ENCODE measurements around the gene MRGPRD.

Gene MRGPRD

GRCh38 chr11:68992743-68993255, 12.0 kb upstream of the MRGPRD start:
- Histone ChIP-seq H3K36me3 (ENCODE audit: control insufficient read depth, insufficient read depth, low read length) (no peaks in the 10 kb centered on the region), H3K27ac (ENCODE audit: low read length) (no peak overlapping the region), H3K27me3 (ENCODE audit: control insufficient read depth, insufficient read depth, low read length) (no peaks in the 10 kb centered on the region), H3K4me3 (ENCODE audit: low read length) (no peak overlapping the region), H3K9me3 (ENCODE audit: control insufficient read depth, insufficient read depth, low read length) (no peaks in the 10 kb centered on the region), H3K4me1 (ENCODE audit: control insufficient read depth, insufficient read depth, low read length) (no peaks in the 10 kb centered on the region)
- WGBS (ENCODE audit: insufficient coverage, insufficient read length), result no CpG with 5 or more reads among the region's 14 CpGs
- no peak for DNase-seq (ENCODE audit: low read depth, low spot score)

- no peak for DNase-seq (ENCODE audit: low read depth, low spot score)
- no peaks in the 10 kb centered on the region for H3K27me3 ChIP-seq (ENCODE audit: control insufficient read depth, insufficient read depth, low read length)
- no peaks in the 10 kb centered on the region for H3K4me1 ChIP-seq (ENCODE audit: control insufficient read depth, insufficient read depth, low read length)
- WGBS (ENCODE audit: insufficient coverage, insufficient read length), result no CpG with 5 or more reads among the region's 16 CpGs
- no peak overlapping the region for H3K4me3 ChIP-seq (ENCODE audit: low read length)
- H3K27ac ChIP-seq (ENCODE audit: low read length), result no peak overlapping the region
- H3K36me3 ChIP-seq (ENCODE audit: control insufficient read depth, insufficient read depth, low read length), result no peaks in the 10 kb centered on the region
- H3K9me3 ChIP-seq (ENCODE audit: control insufficient read depth, insufficient read depth, low read length), result no peaks in the 10 kb centered on the region
Measured at GRCh38 chr11:68990995-68991780, 10.4 kb upstream of the MRGPRD start.

- WGBS (ENCODE audit: insufficient coverage, insufficient read length), result no CpG with 5 or more reads among the region's 8 CpGs
- DNase-seq (ENCODE audit: low read depth, low spot score), result no peak
- Histone ChIP-seq H3K9me3 (ENCODE audit: control insufficient read depth, insufficient read depth, low read length) (no peaks in the 10 kb centered on the region), H3K27me3 (ENCODE audit: control insufficient read depth, insufficient read depth, low read length) (no peaks in the 10 kb centered on the region), H3K27ac (ENCODE audit: low read length) (no peak overlapping the region), H3K36me3 (ENCODE audit: control insufficient read depth, insufficient read depth, low read length) (no peaks in the 10 kb centered on the region), H3K4me1 (ENCODE audit: control insufficient read depth, insufficient read depth, low read length) (no peaks in the 10 kb centered on the region), H3K4me3 (ENCODE audit: low read length) (no peak overlapping the region)
Measured at GRCh38 chr11:68989936-68990606, 9.3 kb upstream of the MRGPRD start.

- H3K4me1 ChIP-seq (ENCODE audit: control insufficient read depth, insufficient read depth, low read length), result no peaks in the 10 kb centered on the region
- H3K4me3 ChIP-seq (ENCODE audit: low read length), result no peak overlapping the region
- DNase-seq (ENCODE audit: low read depth, low spot score), result no peak
- no peaks in the 10 kb centered on the region for H3K27me3 ChIP-seq (ENCODE audit: control insufficient read depth, insufficient read depth, low read length)
- no peak overlapping the region for H3K27ac ChIP-seq (ENCODE audit: low read length)
- H3K36me3 ChIP-seq (ENCODE audit: control insufficient read depth, insufficient read depth, low read length), result no peaks in the 10 kb centered on the region
- H3K9me3 ChIP-seq (ENCODE audit: control insufficient read depth, insufficient read depth, low read length), result no peaks in the 10 kb centered on the region
Measured at GRCh38 chr11:68988491-68988890, 7.7 kb upstream of the MRGPRD start.

GRCh38 chr11:68987211-68987610, 6.4 kb upstream of the MRGPRD start:
- no peaks in the 10 kb centered on the region for H3K27me3 ChIP-seq (ENCODE audit: control insufficient read depth, insufficient read depth, low read length)
- no peak overlapping the region for H3K4me3 ChIP-seq (ENCODE audit: low read length)
- no peaks in the 10 kb centered on the region for H3K4me1 ChIP-seq (ENCODE audit: control insufficient read depth, insufficient read depth, low read length)
- H3K36me3 ChIP-seq (ENCODE audit: control insufficient read depth, insufficient read depth, low read length), result no peaks in the 10 kb centered on the region
- H3K9me3 ChIP-seq (ENCODE audit: control insufficient read depth, insufficient read depth, low read length), result no peaks in the 10 kb centered on the region
- DNase-seq (ENCODE audit: low read depth, low spot score), result no peak
- no peak overlapping the region for H3K27ac ChIP-seq (ENCODE audit: low read length)

- Histone ChIP-seq H3K4me3 (ENCODE audit: low read length) (no peak overlapping the region), H3K36me3 (ENCODE audit: control insufficient read depth, insufficient read depth, low read length) (no peaks in the 10 kb centered on the region), H3K4me1 (ENCODE audit: control insufficient read depth, insufficient read depth, low read length) (no peaks in the 10 kb centered on the region; the same call in 1 of the 2 replicates), H3K27ac (ENCODE audit: low read length) (no peak overlapping the region), H3K27me3 (ENCODE audit: control insufficient read depth, insufficient read depth, low read length) (no peaks in the 10 kb centered on the region), H3K9me3 (ENCODE audit: control insufficient read depth, insufficient read depth, low read length) (no peaks in the 10 kb centered on the region)
- DNase-seq (ENCODE audit: low read depth, low spot score), result no peak
- no CpG with 5 or more reads among the region's 6 CpGs for WGBS (ENCODE audit: insufficient coverage, insufficient read length)
Measured at GRCh38 chr11:68983801-68984200, 3.0 kb upstream of the MRGPRD start.

- H3K4me1 ChIP-seq (ENCODE audit: control insufficient read depth, insufficient read depth, low read length), result no peaks in the 10 kb centered on the region; the same call in 1 of the 2 replicates
- no peak overlapping the region for H3K4me3 ChIP-seq (ENCODE audit: low read length)
- no peak overlapping the region for H3K27ac ChIP-seq (ENCODE audit: low read length)
- H3K27me3 ChIP-seq (ENCODE audit: control insufficient read depth, insufficient read depth, low read length), result no peaks in the 10 kb centered on the region
- H3K36me3 ChIP-seq (ENCODE audit: control insufficient read depth, insufficient read depth, low read length), result no peaks in the 10 kb centered on the region
- DNase-seq (ENCODE audit: low read depth, low spot score), result no peak
- H3K9me3 ChIP-seq (ENCODE audit: control insufficient read depth, insufficient read depth, low read length), result no peaks in the 10 kb centered on the region
- no CpG with 5 or more reads among the region's 2 CpGs for WGBS (ENCODE audit: insufficient coverage, insufficient read length)
Measured at GRCh38 chr11:68982134-68982533, 1.3 kb upstream of the MRGPRD start.

- WGBS (ENCODE audit: insufficient coverage, insufficient read length), result no CpG with 5 or more reads among the region's 33 CpGs
Measured at GRCh38 chr11:68979931-68980775, 633 bp downstream of the MRGPRD start.

GRCh38 chr11:68978931-68979594, 1.7 kb downstream of the MRGPRD start:
- Histone ChIP-seq H3K4me1 (ENCODE audit: control insufficient read depth, insufficient read depth, low read length) (no peaks in the 10 kb centered on the region; the same call in 1 of the 2 replicates), H3K27me3 (ENCODE audit: control insufficient read depth, insufficient read depth, low read length) (peaks cover 2% of the 10 kb centered on the region; the same call in 1 of the 2 replicates), H3K9me3 (ENCODE audit: control insufficient read depth, insufficient read depth, low read length) (peaks cover 2% of the 10 kb centered on the region; the same call in 1 of the 2 replicates), H3K27ac (ENCODE audit: low read length) (no peak overlapping the region), H3K4me3 (ENCODE audit: low read length) (no peak overlapping the region), H3K36me3 (ENCODE audit: control insufficient read depth, insufficient read depth, low read length) (no peaks in the 10 kb centered on the region)
- DNase-seq (ENCODE audit: low read depth, low spot score), result no peak
- no CpG with 5 or more reads among the region's 15 CpGs for WGBS (ENCODE audit: insufficient coverage, insufficient read length)

More at GRCh38 chr11:68979931-68980775, 633 bp downstream of the MRGPRD start:
- no peaks in the 10 kb centered on the region; the same call in 1 of the 2 replicates for H3K4me1 ChIP-seq (ENCODE audit: control insufficient read depth, insufficient read depth, low read length)
- no peaks in the 10 kb centered on the region for H3K9me3 ChIP-seq (ENCODE audit: control insufficient read depth, insufficient read depth, low read length)
- H3K36me3 ChIP-seq (ENCODE audit: control insufficient read depth, insufficient read depth, low read length), result no peaks in the 10 kb centered on the region
- no peak overlapping the region for H3K4me3 ChIP-seq (ENCODE audit: low read length)
- peaks cover 2% of the 10 kb centered on the region; the same call in 1 of the 2 replicates for H3K27me3 ChIP-seq (ENCODE audit: control insufficient read depth, insufficient read depth, low read length)
- H3K27ac ChIP-seq (ENCODE audit: low read length), result no peak overlapping the region
- DNase-seq (ENCODE audit: low read depth, low spot score), result no peak

- Histone ChIP-seq H3K27me3 (ENCODE audit: control insufficient read depth, insufficient read depth, low read length) (peaks cover 2% of the 10 kb centered on the region; the same call in 1 of the 2 replicates), H3K36me3 (ENCODE audit: control insufficient read depth, insufficient read depth, low read length) (no peaks in the 10 kb centered on the region), H3K27ac (ENCODE audit: low read length) (no peak overlapping the region), H3K4me3 (ENCODE audit: low read length) (no peak overlapping the region), H3K9me3 (ENCODE audit: control insufficient read depth, insufficient read depth, low read length) (peaks cover 2% of the 10 kb centered on the region; the same call in 1 of the 2 replicates), H3K4me1 (ENCODE audit: control insufficient read depth, insufficient read depth, low read length) (no peaks in the 10 kb centered on the region; the same call in 1 of the 2 replicates)
- WGBS (ENCODE audit: insufficient coverage, insufficient read length), result no CpG with 5 or more reads among the region's 5 CpGs
- no peak for DNase-seq (ENCODE audit: low read depth, low spot score)
Measured at GRCh38 chr11:68978626-68978930, 2.2 kb downstream of the MRGPRD start.

Data from iPS DF 6.9 (cell line).